Activated CD4-positive, alpha-beta T cell treated with anti-CD3 and anti-CD28 coated beads for 1 hour (primary cell): ENCODE measurements around the gene NCK2.
"Not testable (repeated sequence)": the region's sequence is repeated elsewhere in the genome, so short reads cannot be mapped to it uniquely, and the experiment has no call there.

Experiments
- DNase-seq: peaks from one replicate; pipeline ENCODE4 v3.0.0-alpha.2; 2020

NCK2 gene

GRCh38 chr2:105757433-105757832, 12.7 kb downstream of the NCK2 start:
- no peak for DNase-seq

GRCh38 chr2:105760191-105760590, 15.5 kb downstream of the NCK2 start:
- no peak for DNase-seq

GRCh38 chr2:105760639-105761337, 16.1 kb downstream of the NCK2 start:
- no peak for DNase-seq

- no peak for DNase-seq
These were observed 17.3 kb downstream of the NCK2 start for GRCh38 chr2:105761931-105762515.

GRCh38 chr2:105763076-105763475, 18.4 kb downstream of the NCK2 start:
- DNase-seq = no peak

- DNase-seq = no peak
These were observed 19.3 kb downstream of the NCK2 start for GRCh38 chr2:105764059-105764458.

- no peak for DNase-seq
These were observed 20.9 kb downstream of the NCK2 start for GRCh38 chr2:105765415-105766299.

GRCh38 chr2:105766300-105766866, 21.7 kb downstream of the NCK2 start:
- no peak for DNase-seq

- DNase-seq = no peak
These were observed 23.5 kb downstream of the NCK2 start for GRCh38 chr2:105768176-105768575.

GRCh38 chr2:105768961-105769452, 24.3 kb downstream of the NCK2 start:
- DNase-seq = no peak

- DNase-seq = no peak
These were observed 24.8 kb downstream of the NCK2 start for GRCh38 chr2:105769504-105769903.

GRCh38 chr2:105770149-105770548, 25.4 kb downstream of the NCK2 start:
- DNase-seq = no peak

- not testable (repeated sequence) for DNase-seq
These were observed 26.6 kb downstream of the NCK2 start for GRCh38 chr2:105771291-105771690.

GRCh38 chr2:105771836-105772235, 27.1 kb downstream of the NCK2 start:
- DNase-seq = no peak

- no peak for DNase-seq
These were observed 27.6 kb downstream of the NCK2 start for GRCh38 chr2:105772362-105772761.

GRCh38 chr2:105773568-105773967, 28.9 kb downstream of the NCK2 start:
- no peak for DNase-seq

- no peak for DNase-seq
These were observed 30.1 kb downstream of the NCK2 start for GRCh38 chr2:105774781-105775337.

GRCh38 chr2:105775809-105776559, 31.3 kb downstream of the NCK2 start:
- DNase-seq = no peak

- DNase-seq = no peak
These were observed 31.8 kb downstream of the NCK2 start for GRCh38 chr2:105776560-105776928.

GRCh38 chr2:105777031-105777482, 32.3 kb downstream of the NCK2 start:
- no peak for DNase-seq

- DNase-seq = no peak
These were observed 32.9 kb downstream of the NCK2 start for GRCh38 chr2:105777506-105778055.

- DNase-seq = no peak
These were observed 33.4 kb downstream of the NCK2 start for GRCh38 chr2:105778080-105778607.
